GDM1 (cell line): ENCODE results near the gene BTN3A1.
A peak's percentile ranks its signal among the peaks of the same experiment; 100 is the strongest.
"Not testable (repeated sequence)": the region's sequence is repeated elsewhere in the genome, so short reads cannot be mapped to it uniquely, and the experiment has no call there.

ENCODE experiments used
- DNase-seq: peaks from one replicate; lab custom pipeline; 2025; lab: John Stamatoyannopoulos, UW

BTN3A1 gene

GRCh38 chr6:26401987-26402658 is at the start of gene BTN3A1:
Gene BTN3A1, plus strand, starts transcription at chr6:26402275. Its CDS starts 3,289 bp downstream, at chr6:26405564.
- peak; percentile 50 for DNase-seq

- no peak for DNase-seq
Observed at GRCh38 chr6:26352315-26352714, 49.8 kb upstream of the BTN3A1 start.

- DNase-seq: no peak
Observed at GRCh38 chr6:26354162-26354561, 47.9 kb upstream of the BTN3A1 start.

- no peak for DNase-seq
Observed at GRCh38 chr6:26355366-26355765, 46.7 kb upstream of the BTN3A1 start.

GRCh38 chr6:26357543-26357942 is 44.5 kb upstream of the BTN3A1 start:
- not testable (repeated sequence) for DNase-seq

GRCh38 chr6:26358511-26358981 is 43.5 kb upstream of the BTN3A1 start:
- DNase-seq: no peak

GRCh38 chr6:26359765-26360164 is 42.3 kb upstream of the BTN3A1 start:
- no peak for DNase-seq

GRCh38 chr6:26360451-26361416 is 41.3 kb upstream of the BTN3A1 start:
- no peak for DNase-seq

- no peak for DNase-seq
Observed at GRCh38 chr6:26361544-26361943, 40.5 kb upstream of the BTN3A1 start.

- no peak for DNase-seq
Observed at GRCh38 chr6:26362093-26362835, 39.8 kb upstream of the BTN3A1 start.

- DNase-seq: no peak
Observed at GRCh38 chr6:26362836-26363220, 39.2 kb upstream of the BTN3A1 start.

GRCh38 chr6:26363882-26364701 is 38.0 kb upstream of the BTN3A1 start:
- DNase-seq: no peak

- no peak for DNase-seq
Observed at GRCh38 chr6:26365633-26365995, 36.5 kb upstream of the BTN3A1 start.

GRCh38 chr6:26366504-26366903 is 35.6 kb upstream of the BTN3A1 start:
- no peak for DNase-seq

- no peak for DNase-seq
Observed at GRCh38 chr6:26367114-26367513, 35.0 kb upstream of the BTN3A1 start.

- not testable (repeated sequence) for DNase-seq
Observed at GRCh38 chr6:26371813-26372212, 30.3 kb upstream of the BTN3A1 start.

GRCh38 chr6:26372308-26373144 is 29.5 kb upstream of the BTN3A1 start:
- no peak for DNase-seq

GRCh38 chr6:26375270-26375669 is 26.8 kb upstream of the BTN3A1 start:
- no peak for DNase-seq

- no peak for DNase-seq
Observed at GRCh38 chr6:26377719-26378118, 24.4 kb upstream of the BTN3A1 start.

GRCh38 chr6:26378143-26378542 is 23.9 kb upstream of the BTN3A1 start:
- DNase-seq: not testable (repeated sequence)

- DNase-seq: no peak
Observed at GRCh38 chr6:26379292-26379691, 22.8 kb upstream of the BTN3A1 start.
